Mesenchymal stem cell (in vitro differentiated cells and primary cell): Measurements from ENCODE around the gene GRIN1.

Experiments
- DNase-seq: peaks from one replicate; pipeline ENCODE4 v3.0.0-alpha.2; 2013
- H2AFZ ChIP-seq: one replicate; pipeline ENCODE4 v1.6.1; 2013; ENCODE audit warnings: low read depth, mild to moderate bottlenecking, control low read depth, inconsistent platforms, low read length, moderate library complexity
- H2AK5ac ChIP-seq: 2 replicates; pipeline ENCODE4 v1.6.1; 2013; ENCODE audit warnings: low read length, moderate library complexity, mild to moderate bottlenecking, inconsistent platforms; ENCODE audit not compliant: severe bottlenecking
- H2BK120ac ChIP-seq: one replicate; pipeline ENCODE4 v1.6.1; 2013; ENCODE audit warnings: low read depth, mild to moderate bottlenecking, inconsistent platforms, low read length, moderate library complexity
- H2BK12ac ChIP-seq, 2 experiments: one replicate each; pipeline ENCODE4 v1.6.1; 2013; ENCODE audit warnings: inconsistent platforms in 2 of 2, low read length in 2 of 2, mild to moderate bottlenecking in 2 of 2, moderate library complexity in 2 of 2, control low read depth in 1 of 2
- H2BK15ac ChIP-seq: one replicate; pipeline ENCODE4 v1.6.1; 2013; ENCODE audit warnings: mild to moderate bottlenecking, low read depth, inconsistent platforms; ENCODE audit not compliant: poor library complexity, severe bottlenecking
- H2BK5ac ChIP-seq: 2 replicates; pipeline ENCODE4 v1.6.1; 2013; ENCODE audit warnings: low read depth, mild to moderate bottlenecking, low read length, control low read depth, inconsistent platforms; ENCODE audit not compliant: poor library complexity, severe bottlenecking
- H3K14ac ChIP-seq, 2 experiments: one replicate each; pipeline ENCODE4 v1.6.1; 2013; ENCODE audit warnings: inconsistent platforms in 2 of 2, low read length in 2 of 2, control low read depth in 1 of 2, mild to moderate bottlenecking in 1 of 2, moderate library complexity in 1 of 2
- H3K18ac ChIP-seq, 2 experiments: one replicate each; pipeline ENCODE4 v1.6.1; 2013; ENCODE audit warnings: inconsistent platforms in 2 of 2, low read length in 2 of 2, control low read depth in 1 of 2, low read depth in 1 of 2, mild to moderate bottlenecking in 1 of 2
- H3K23ac ChIP-seq, 2 experiments: one replicate each; pipeline ENCODE4 v1.6.1; 2013; ENCODE audit warnings: inconsistent platforms in 2 of 2, low read length in 2 of 2, mild to moderate bottlenecking in 2 of 2, moderate library complexity in 2 of 2, control low read depth in 1 of 2
- H3K27ac ChIP-seq: 2 replicates; pipeline ENCODE4 v1.5.1; 2013; ENCODE audit warnings: mild to moderate bottlenecking, moderate library complexity, low read length, control low read depth, inconsistent platforms; ENCODE audit not compliant: poor library complexity, severe bottlenecking
- H3K27me3 ChIP-seq, 2 experiments: 2 replicates each; pipeline versions ENCODE4 v1.6.1 to v1.7.0; 2013; ENCODE audit warnings: low read length in 2 of 2, mild to moderate bottlenecking in 2 of 2, moderate library complexity in 2 of 2, control low read depth in 1 of 2, inconsistent platforms in 1 of 2; ENCODE audit not compliant: control insufficient read depth in 1 of 2, insufficient read depth in 1 of 2
- H3K36me3 ChIP-seq, 2 experiments: 2 replicates each; pipeline versions ENCODE4 v1.6.1 to v1.7.0; 2013; ENCODE audit warnings: low read length in 2 of 2, control low read depth in 1 of 2, inconsistent platforms in 1 of 2, low read depth in 1 of 2, mild to moderate bottlenecking in 1 of 2; ENCODE audit not compliant: insufficient read depth in 2 of 2, control insufficient read depth in 1 of 2
- H3K4ac ChIP-seq, 2 experiments: one replicate each; pipeline ENCODE4 v1.6.1; 2013; ENCODE audit warnings: inconsistent platforms in 2 of 2, low read length in 2 of 2, mild to moderate bottlenecking in 2 of 2, moderate library complexity in 2 of 2, control low read depth in 1 of 2, low read depth in 1 of 2
- H3K4me1 ChIP-seq: 2 replicates; pipeline ENCODE4 v1.6.1; 2013; ENCODE audit warnings: low read depth, low read length, control low read depth; ENCODE audit not compliant: control insufficient read depth, insufficient read depth
- H3K4me2 ChIP-seq: 2 replicates; pipeline ENCODE4 v1.6.1; 2013; ENCODE audit warnings: low read length, mild to moderate bottlenecking, inconsistent platforms; ENCODE audit not compliant: poor library complexity, severe bottlenecking
- H3K4me3 ChIP-seq, 2 experiments: 2 replicates each; pipeline versions ENCODE4 v1.5.1 to v1.7.0; 2013; ENCODE audit warnings: low read length in 2 of 2, mild to moderate bottlenecking in 2 of 2, control low read depth in 1 of 2, low read depth in 1 of 2; ENCODE audit not compliant: insufficient read depth in 1 of 2
- H3K79me1 ChIP-seq: replicated peaks from 2 replicates; pipeline ENCODE4 v1.6.1; 2013; ENCODE audit warnings: mild to moderate bottlenecking, control low read depth, low read length, inconsistent platforms; ENCODE audit not compliant: poor library complexity, severe bottlenecking
- H3K9ac ChIP-seq: 2 replicates; pipeline ENCODE4 v1.7.0; 2013; ENCODE audit warnings: mild to moderate bottlenecking, low read length, moderate library complexity
- H3K9me3 ChIP-seq: 2 replicates; pipeline ENCODE4 v1.7.0; 2013; ENCODE audit warnings: mild to moderate bottlenecking, low read length; ENCODE audit not compliant: control insufficient read depth
- H4K8ac ChIP-seq: one replicate; pipeline ENCODE4 v1.6.1; 2013; ENCODE audit warnings: inconsistent platforms, mild to moderate bottlenecking, low read length, moderate library complexity
- H4K91ac ChIP-seq: one replicate; pipeline ENCODE4 v1.6.1; 2013; ENCODE audit warnings: mild to moderate bottlenecking, low read length, inconsistent platforms
- WGBS: methylation state at CpG from one replicate; pipeline ENCODE4 v1.1.7; 2013; ENCODE audit warnings: mixed read lengths; 5-methylcytosine and 5-hydroxymethylcytosine counted together

The GRIN1 gene

DNA sequence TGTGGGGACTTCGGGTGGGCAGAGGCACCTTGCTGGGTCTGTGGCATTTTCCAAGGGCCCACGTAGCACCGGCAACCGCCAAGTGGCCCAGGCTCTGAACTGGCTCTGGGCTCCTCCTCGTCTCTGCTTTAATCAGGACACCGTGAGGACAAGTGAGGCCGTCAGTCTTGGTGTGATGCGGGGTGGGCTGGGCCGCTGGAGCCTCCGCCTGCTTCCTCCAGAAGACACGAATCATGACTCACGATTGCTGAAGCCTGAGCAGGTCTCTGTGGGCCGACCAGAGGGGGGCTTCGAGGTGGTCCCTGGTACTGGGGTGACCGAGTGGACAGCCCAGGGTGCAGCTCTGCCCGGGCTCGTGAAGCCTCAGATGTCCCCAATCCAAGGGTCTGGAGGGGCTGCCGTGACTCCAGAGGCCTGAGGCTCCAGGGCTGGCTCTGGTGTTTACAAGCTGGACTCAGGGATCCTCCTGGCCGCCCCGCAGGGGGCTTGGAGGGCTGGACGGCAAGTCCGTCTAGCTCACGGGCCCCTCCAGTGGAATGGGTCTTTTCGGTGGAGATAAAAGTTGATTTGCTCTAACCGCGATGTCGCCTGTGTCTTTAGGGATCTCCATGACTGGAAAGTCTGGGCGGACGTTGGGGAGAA is 30.2 kb upstream of the GRIN1 start:
- Histone ChIP-seq H3K4me3 (no peak overlapping the region), H3K36me3 (peaks cover 83 to 95% of the 10 kb centered on the region in 2 experiments), H2AK5ac (no peak overlapping the region), H3K9me3 (no peaks in the 10 kb centered on the region), H2BK12ac (no peak overlapping the region), H3K79me1 (peaks cover 20% of the 10 kb centered on the region), H3K14ac (no peak overlapping the region), H3K9ac (no peak overlapping the region), H3K23ac (no peak overlapping the region), H3K27ac (no peak overlapping the region), H3K4me1 (peaks cover 3% of the 10 kb centered on the region), H2AFZ (no peak overlapping the region), H4K91ac (no peak overlapping the region), H3K18ac (no peak overlapping the region), H3K4me2 (no peak overlapping the region), H4K8ac (no peak overlapping the region), H3K27me3 (no peaks in the 10 kb centered on the region), H2BK15ac (no peak overlapping the region), H2BK5ac (no peak overlapping the region), H2BK120ac (no peak overlapping the region), H3K4ac (no peak overlapping the region)
- no peak for DNase-seq
- 92% methylated on average over 29 of the region's 29 CpGs for WGBS

DNA sequence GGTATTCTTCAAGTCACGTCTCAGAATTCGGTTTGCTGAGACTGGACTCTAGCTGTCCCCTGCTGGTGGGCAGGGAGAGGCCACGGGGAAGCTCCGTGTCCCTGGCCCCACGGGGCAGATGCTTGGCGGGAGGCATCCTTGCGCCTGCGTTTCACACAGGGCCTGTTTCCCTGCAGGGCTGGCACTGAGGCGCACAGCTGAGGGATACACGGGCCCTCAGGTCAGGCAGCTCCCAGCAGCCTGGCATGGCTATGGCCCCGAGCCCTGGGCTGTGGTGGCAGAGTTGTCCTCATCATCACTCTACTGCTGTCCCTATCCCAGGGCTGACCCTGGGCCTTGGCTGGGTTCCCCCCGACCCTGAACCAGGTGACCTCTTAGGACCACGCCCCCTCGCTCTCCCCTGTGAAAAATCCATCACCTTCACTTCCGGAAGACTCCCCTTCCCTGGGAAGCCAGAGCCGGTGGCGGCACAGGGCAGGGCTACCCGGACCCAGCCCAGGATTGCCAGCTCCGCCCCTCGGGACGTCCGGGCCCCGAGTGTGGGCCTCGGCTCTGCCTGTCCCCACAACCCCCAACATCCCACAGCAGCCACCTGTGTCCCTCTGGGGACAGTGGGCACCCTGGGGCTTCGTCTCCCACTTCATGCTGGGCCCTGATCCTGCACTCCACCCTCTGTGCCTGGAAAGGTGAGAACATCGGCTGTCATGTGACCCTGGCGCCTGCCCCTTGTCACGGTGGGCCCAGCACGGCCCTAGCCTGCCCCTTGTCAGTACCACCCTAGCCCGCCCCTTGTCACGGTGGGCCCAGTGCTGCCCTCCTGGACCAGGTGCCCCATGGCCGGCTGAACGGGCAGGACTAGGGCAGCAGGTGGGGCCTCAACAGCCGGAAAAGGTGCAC is 29.5 kb upstream of the GRIN1 start:
- no peak overlapping the region for H3K9ac ChIP-seq
- H2BK120ac ChIP-seq = no peak overlapping the region
- H3K18ac ChIP-seq = no peak overlapping the region
- H2AK5ac ChIP-seq = no peak overlapping the region
- WGBS = 93% methylated on average over 34 of the region's 34 CpGs
- peaks cover 77 to 90% of the 10 kb centered on the region in 2 experiments for H3K36me3 ChIP-seq
- H3K23ac ChIP-seq = no peak overlapping the region
- no peak overlapping the region for H3K4me3 ChIP-seq
- peaks cover 19% of the 10 kb centered on the region for H3K79me1 ChIP-seq
- no peak overlapping the region for H4K8ac ChIP-seq
- H3K27me3 ChIP-seq = no peaks in the 10 kb centered on the region
- DNase-seq = no peak
- no peak overlapping the region for H2BK5ac ChIP-seq
- H3K4me2 ChIP-seq = no peak overlapping the region
- H3K4me1 ChIP-seq = peaks cover 8% of the 10 kb centered on the region
- H3K14ac ChIP-seq = no peak overlapping the region
- no peak overlapping the region for H3K27ac ChIP-seq
- no peak overlapping the region for H2BK15ac ChIP-seq
- peak overlapping the region; percentile 47 for H4K91ac ChIP-seq
- H2BK12ac ChIP-seq = no peak overlapping the region
- no peak overlapping the region for H3K4ac ChIP-seq
- H2AFZ ChIP-seq = no peak overlapping the region
- H3K9me3 ChIP-seq = no peaks in the 10 kb centered on the region

DNA sequence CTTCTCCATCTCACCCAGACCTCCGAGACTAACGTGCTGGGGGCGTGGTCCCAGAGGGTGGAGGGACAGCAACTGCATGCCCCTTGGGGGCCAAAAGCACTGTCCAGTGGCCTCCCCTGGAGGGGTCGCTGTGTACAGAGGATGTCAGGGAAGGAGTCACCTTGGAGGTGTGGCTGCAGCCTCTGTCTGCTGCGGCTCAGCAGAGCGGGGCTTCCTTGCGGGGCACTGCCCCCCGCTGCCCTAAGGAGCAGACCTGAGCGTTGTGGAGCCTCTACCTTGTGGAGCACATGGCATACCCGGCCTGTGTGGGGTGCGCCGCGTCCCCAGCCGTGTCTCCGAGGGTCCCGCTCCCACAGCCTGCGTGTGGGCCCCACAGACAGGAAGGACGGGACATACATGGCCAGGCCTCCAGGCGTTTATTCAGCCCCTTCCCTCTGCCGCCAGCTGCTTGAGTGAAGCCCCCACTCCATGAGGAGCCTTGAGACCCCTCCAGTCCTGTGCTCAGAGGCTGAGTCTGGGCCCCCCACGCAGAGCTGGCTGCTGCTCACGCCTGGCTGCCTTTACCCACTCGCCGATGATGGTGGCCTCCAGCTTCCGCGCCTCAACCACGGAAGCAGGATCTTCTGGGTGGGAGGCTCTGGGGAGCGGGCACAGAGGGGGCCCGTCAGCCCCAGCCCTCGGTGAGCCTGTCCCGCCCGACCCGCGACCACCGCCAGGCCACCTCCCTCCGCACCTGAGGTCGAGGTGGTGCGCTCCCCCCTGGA is 28.6 kb upstream of the GRIN1 start:
- H3K4me2 ChIP-seq = no peak overlapping the region
- no peak overlapping the region for H2AK5ac ChIP-seq
- no peak overlapping the region for H2BK12ac ChIP-seq
- no peak overlapping the region for H3K14ac ChIP-seq
- no peak overlapping the region for H3K4me3 ChIP-seq
- peaks cover 15% of the 10 kb centered on the region for H3K79me1 ChIP-seq
- no peak overlapping the region for H4K8ac ChIP-seq
- no peaks in the 10 kb centered on the region for H3K9me3 ChIP-seq
- no peak overlapping the region for H2BK15ac ChIP-seq
- no peak overlapping the region for H4K91ac ChIP-seq
- no peak overlapping the region for H3K27ac ChIP-seq
- no peak overlapping the region for H3K9ac ChIP-seq
- no peak for DNase-seq
- 96% methylated on average over 38 of the region's 38 CpGs for WGBS
- H3K36me3 ChIP-seq = peaks cover 70 to 82% of the 10 kb centered on the region in 2 experiments
- no peak overlapping the region for H2BK120ac ChIP-seq
- peaks cover 16% of the 10 kb centered on the region for H3K4me1 ChIP-seq
- H3K27me3 ChIP-seq = no peaks in the 10 kb centered on the region
- no peak overlapping the region for H3K18ac ChIP-seq
- no peak overlapping the region for H2AFZ ChIP-seq
- no peak overlapping the region for H2BK5ac ChIP-seq
- no peak overlapping the region for H3K4ac ChIP-seq
- no peak overlapping the region for H3K23ac ChIP-seq
